Testis (tissue), 2 donors: ENCODE measurements around the gene PAQR8.

Experiments
- CTCF ChIP-seq, 3 experiments: fragments of 450-650 bp in 2 of 3; fragments of 200-600 bp in 1 of 3; sonication (generic) in 1 of 3; IDR thresholded peaks; one replicate each; pipeline ENCODE4 v1.5.1; 2016 to 2019; ENCODE audit warnings: antibody characterized with exemption in 3 of 3, mild to moderate bottlenecking in 2 of 3, moderate library complexity in 1 of 3
- POLR2A ChIP-seq: fragments of 450-650 bp; IDR thresholded peaks from one replicate; pipeline ENCODE4 v1.6.1; 2017; ENCODE audit warnings: antibody characterized with exemption, mild to moderate bottlenecking, moderate library complexity

DNA sequence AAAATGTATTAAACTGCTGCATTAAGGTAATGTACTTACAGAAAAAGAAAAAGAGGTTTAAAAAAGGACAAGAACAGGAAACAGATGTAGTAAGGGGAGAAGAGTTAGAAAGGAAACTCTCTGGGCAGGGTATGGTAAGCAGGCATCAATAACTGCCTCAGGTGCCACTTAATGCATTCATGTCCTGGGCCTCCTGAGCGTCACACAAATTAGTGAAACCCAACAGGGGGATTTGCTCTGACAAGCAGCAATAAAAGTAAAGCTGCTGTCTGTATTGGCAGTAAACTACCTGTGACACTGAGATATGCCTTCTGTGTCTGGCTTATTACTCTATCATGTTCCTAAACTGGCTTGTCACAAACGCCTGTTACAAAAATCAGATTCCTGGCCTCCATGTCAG is 56.7 kb downstream of the PAQR8 start:
- TF ChIP-seq POLR2A = no peak
- TF ChIP-seq CTCF (IDR thresholded peaks at IDR 0.05) = no peak
